Measurements from ENCODE around the gene ITPA. TPM values are rescaled to one million over a fixed set of nuclear protein-coding genes. Genes with fewer than 3 reads are reported as not detected.

Gene ITPA
- total and polyA plus RNA-seq, 2 of the 13 experiments (the other 11 are each of a cell fraction or from before 2014, with no cell fraction given): 60.1 to 103 TPM

DNA sequence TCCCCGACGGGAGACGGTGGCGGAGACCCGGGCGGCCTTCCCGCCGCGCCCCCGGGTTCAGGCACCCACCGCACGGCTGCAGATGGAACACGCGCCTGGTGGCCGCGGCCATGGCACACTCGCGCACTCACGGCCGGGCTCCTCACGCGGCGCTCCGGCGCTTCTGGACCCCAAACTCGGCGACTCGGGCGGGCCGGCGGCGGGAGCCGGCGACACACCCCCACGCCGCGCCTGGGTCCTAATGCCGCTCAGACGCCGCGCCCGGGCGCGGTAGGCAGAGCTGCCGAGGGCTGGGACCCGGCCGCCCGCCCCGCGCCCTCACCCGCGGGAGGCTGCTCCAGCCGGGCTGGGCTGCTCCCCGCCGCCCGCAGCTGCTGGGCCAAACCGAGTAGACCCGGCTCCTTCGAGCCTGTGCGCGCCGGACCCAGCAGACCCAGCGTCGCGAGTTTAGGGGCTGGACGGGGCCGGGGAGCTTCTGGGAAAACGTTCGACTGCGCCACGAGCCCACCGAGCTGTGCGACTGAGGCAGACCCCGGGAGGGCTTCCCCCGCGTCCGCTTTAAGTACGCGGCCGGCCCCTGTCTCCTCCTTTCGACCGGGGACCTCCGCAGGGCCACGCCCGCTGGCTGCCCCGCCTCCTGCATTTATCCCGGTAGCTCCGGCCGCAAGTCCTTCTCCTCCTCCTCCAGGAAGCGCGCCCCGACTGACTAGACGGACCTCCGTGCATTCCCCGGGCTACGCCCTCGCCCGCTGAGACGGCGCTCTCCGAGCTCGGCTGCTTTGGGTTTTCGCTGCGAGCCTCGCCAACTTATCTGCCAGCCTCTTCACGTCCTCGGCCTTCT is 29.9 kb downstream of the ITPA start, which contains the start of gene SLC4A11 (continued):
- TF ChIP-seq, protein P1, sequence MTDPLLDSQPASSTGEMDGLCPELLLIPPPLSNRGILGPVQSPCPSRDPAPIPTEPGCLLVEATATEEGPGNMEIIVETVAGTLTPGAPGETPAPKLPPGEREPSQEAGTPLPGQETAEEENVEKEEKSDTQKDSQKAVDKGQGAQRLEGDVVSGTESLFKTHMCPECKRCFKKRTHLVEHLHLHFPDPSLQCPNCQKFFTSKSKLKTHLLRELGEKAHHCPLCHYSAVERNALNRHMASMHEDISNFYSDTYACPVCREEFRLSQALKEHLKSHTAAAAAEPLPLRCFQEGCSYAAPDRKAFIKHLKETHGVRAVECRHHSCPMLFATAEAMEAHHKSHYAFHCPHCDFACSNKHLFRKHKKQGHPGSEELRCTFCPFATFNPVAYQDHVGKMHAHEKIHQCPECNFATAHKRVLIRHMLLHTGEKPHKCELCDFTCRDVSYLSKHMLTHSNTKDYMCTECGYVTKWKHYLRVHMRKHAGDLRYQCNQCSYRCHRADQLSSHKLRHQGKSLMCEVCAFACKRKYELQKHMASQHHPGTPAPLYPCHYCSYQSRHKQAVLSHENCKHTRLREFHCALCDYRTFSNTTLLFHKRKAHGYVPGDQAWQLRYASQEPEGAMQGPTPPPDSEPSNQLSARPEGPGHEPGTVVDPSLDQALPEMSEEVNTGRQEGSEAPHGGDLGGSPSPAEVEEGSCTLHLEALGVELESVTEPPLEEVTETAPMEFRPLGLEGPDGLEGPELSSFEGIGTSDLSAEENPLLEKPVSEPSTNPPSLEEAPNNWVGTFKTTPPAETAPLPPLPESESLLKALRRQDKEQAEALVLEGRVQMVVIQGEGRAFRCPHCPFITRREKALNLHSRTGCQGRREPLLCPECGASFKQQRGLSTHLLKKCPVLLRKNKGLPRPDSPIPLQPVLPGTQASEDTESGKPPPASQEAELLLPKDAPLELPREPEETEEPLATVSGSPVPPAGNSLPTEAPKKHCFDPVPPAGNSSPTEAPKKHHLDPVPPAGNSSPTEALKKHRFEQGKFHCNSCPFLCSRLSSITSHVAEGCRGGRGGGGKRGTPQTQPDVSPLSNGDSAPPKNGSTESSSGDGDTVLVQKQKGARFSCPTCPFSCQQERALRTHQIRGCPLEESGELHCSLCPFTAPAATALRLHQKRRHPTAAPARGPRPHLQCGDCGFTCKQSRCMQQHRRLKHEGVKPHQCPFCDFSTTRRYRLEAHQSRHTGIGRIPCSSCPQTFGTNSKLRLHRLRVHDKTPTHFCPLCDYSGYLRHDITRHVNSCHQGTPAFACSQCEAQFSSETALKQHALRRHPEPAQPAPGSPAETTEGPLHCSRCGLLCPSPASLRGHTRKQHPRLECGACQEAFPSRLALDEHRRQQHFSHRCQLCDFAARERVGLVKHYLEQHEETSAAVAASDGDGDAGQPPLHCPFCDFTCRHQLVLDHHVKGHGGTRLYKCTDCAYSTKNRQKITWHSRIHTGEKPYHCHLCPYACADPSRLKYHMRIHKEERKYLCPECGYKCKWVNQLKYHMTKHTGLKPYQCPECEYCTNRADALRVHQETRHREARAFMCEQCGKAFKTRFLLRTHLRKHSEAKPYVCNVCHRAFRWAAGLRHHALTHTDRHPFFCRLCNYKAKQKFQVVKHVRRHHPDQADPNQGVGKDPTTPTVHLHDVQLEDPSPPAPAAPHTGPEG (CRISPR knock-in tag; IDR thresholded peaks at IDR 0.05): peak; percentile 98
- TF ChIP-seq ZNF446 (CRISPR knock-in tag; IDR thresholded peaks at IDR 0.05) (peak; percentile 84), HNRNPLL (IDR thresholded peaks at IDR 0.05; ENCODE audit: low read depth, low read length, poor library complexity, severe bottlenecking) (peak; percentile 78), ATAD3A (CRISPR knock-in tag; IDR thresholded peaks at IDR 0.05) (no peak), KLF16 (CRISPR knock-in tag; IDR thresholded peaks at IDR 0.05) (peak; percentile 79 to 85; a peak in 2 of 4 replicates), SKI (IDR thresholded peaks at IDR 0.05; ENCODE audit: partially characterized antibody) (peak; percentile 14), BCL6 (CRISPR knock-in tag; IDR thresholded peaks at IDR 0.05) (no peak), IRX3 (CRISPR knock-in tag; IDR thresholded peaks at IDR 0.05; ENCODE audit: borderline replicate concordance, low read depth) (0 out of 2 replicates have a peak, but pooled peaks have one; percentile 53), RFX5 (IDR thresholded peaks at IDR 0.05; ENCODE audit: low read depth, low read length) (no peak), MAFK (conservative IDR thresholded peaks at IDR 0.05 in 1 of 2, IDR thresholded peaks at IDR 0.05 in 1 of 2; ENCODE audit: low read length in 2 of 2) (no peak), ZNF558 (CRISPR knock-in tag; IDR thresholded peaks at IDR 0.05; ENCODE audit: borderline replicate concordance) (peak; percentile 84; the same call in 1 of the 2 replicates), CHD2 (IDR thresholded peaks at IDR 0.05; ENCODE audit: low read depth, low read length) (no peak)
- TF ChIP-seq, protein P2, sequence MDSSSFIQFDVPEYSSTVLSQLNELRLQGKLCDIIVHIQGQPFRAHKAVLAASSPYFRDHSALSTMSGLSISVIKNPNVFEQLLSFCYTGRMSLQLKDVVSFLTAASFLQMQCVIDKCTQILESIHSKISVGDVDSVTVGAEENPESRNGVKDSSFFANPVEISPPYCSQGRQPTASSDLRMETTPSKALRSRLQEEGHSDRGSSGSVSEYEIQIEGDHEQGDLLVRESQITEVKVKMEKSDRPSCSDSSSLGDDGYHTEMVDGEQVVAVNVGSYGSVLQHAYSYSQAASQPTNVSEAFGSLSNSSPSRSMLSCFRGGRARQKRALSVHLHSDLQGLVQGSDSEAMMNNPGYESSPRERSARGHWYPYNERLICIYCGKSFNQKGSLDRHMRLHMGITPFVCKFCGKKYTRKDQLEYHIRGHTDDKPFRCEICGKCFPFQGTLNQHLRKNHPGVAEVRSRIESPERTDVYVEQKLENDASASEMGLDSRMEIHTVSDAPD (CRISPR knock-in tag; IDR thresholded peaks at IDR 0.05): no peak
- TF ChIP-seq, protein P3, sequence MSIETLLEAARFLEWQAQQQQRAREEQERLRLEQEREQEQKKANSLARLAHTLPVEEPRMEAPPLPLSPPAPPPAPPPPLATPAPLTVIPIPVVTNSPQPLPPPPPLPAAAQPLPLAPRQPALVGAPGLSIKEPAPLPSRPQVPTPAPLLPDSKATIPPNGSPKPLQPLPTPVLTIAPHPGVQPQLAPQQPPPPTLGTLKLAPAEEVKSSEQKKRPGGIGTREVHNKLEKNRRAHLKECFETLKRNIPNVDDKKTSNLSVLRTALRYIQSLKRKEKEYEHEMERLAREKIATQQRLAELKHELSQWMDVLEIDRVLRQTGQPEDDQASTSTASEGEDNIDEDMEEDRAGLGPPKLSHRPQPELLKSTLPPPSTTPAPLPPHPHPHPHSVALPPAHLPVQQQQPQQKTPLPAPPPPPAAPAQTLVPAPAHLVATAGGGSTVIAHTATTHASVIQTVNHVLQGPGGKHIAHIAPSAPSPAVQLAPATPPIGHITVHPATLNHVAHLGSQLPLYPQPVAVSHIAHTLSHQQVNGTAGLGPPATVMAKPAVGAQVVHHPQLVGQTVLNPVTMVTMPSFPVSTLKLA (IDR thresholded peaks at IDR 0.05): no peak
- TF ChIP-seq, protein P4, sequence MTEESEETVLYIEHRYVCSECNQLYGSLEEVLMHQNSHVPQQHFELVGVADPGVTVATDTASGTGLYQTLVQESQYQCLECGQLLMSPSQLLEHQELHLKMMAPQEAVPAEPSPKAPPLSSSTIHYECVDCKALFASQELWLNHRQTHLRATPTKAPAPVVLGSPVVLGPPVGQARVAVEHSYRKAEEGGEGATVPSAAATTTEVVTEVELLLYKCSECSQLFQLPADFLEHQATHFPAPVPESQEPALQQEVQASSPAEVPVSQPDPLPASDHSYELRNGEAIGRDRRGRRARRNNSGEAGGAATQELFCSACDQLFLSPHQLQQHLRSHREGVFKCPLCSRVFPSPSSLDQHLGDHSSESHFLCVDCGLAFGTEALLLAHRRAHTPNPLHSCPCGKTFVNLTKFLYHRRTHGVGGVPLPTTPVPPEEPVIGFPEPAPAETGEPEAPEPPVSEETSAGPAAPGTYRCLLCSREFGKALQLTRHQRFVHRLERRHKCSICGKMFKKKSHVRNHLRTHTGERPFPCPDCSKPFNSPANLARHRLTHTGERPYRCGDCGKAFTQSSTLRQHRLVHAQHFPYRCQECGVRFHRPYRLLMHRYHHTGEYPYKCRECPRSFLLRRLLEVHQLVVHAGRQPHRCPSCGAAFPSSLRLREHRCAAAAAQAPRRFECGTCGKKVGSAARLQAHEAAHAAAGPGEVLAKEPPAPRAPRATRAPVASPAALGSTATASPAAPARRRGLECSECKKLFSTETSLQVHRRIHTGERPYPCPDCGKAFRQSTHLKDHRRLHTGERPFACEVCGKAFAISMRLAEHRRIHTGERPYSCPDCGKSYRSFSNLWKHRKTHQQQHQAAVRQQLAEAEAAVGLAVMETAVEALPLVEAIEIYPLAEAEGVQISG (CRISPR knock-in tag; IDR thresholded peaks at IDR 0.05): peak; percentile 6; the same call in 1 of the 2 replicates

Measured in HepG2 (cell line).